Measurements from ENCODE around the gene NADSYN1.

GRCh38 chr11:71525188-71525937 lies 72.4 kb downstream of the NADSYN1 start:
- TF ChIP-seq, protein P1, sequence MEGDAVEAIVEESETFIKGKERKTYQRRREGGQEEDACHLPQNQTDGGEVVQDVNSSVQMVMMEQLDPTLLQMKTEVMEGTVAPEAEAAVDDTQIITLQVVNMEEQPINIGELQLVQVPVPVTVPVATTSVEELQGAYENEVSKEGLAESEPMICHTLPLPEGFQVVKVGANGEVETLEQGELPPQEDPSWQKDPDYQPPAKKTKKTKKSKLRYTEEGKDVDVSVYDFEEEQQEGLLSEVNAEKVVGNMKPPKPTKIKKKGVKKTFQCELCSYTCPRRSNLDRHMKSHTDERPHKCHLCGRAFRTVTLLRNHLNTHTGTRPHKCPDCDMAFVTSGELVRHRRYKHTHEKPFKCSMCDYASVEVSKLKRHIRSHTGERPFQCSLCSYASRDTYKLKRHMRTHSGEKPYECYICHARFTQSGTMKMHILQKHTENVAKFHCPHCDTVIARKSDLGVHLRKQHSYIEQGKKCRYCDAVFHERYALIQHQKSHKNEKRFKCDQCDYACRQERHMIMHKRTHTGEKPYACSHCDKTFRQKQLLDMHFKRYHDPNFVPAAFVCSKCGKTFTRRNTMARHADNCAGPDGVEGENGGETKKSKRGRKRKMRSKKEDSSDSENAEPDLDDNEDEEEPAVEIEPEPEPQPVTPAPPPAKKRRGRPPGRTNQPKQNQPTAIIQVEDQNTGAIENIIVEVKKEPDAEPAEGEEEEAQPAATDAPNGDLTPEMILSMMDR (IDR thresholded peaks at IDR 0.05; ENCODE audit: low read length), result no peak
- TF ChIP-seq EZH2 (optimal IDR thresholded peaks at IDR 0.05; ENCODE audit: low read depth, low read length) (no peak), EZH2phosphoT487 (IDR thresholded peaks at IDR 0.05; ENCODE audit: low read length) (no peak)
